Occipital lobe (tissue), 2 donors: ENCODE results near the gene USP9X. TPM values are rescaled to one million over a fixed set of nuclear protein-coding genes. Genes with fewer than 3 reads are reported as not detected.
A peak's percentile ranks its signal among the peaks of the same experiment; 100 is the strongest.
"Not testable (repeated sequence)": the region's sequence is repeated elsewhere in the genome, so short reads cannot be mapped to it uniquely, and the experiment has no call there.

Source experiments
- DNase-seq: peaks from one replicate; lab custom pipeline; 2025; lab: John Stamatoyannopoulos, UW
- total RNA-seq: library from RNA; depleted of rRNA; stranded (reverse); fragments of >200 nt; gene quantifications from one replicate; pipeline ENCODE4 v1.2.3, GENCODE V29; 2014

USP9X gene
- 196 TPM for total RNA-seq

- peak; percentile 82 for DNase-seq
Measured at GRCh38 chrX:41084893-41085511, at the start of gene USP9X. USP9X (plus strand) TSS chrX:41085445; CDS start chrX:41123629, 38,184 bp downstream.

- no peak for DNase-seq
Measured at GRCh38 chrX:41035582-41035981, 49.7 kb upstream of the USP9X start.

- no peak for DNase-seq
Measured at GRCh38 chrX:41036668-41037326, 48.4 kb upstream of the USP9X start.

- DNase-seq = no peak
Measured at GRCh38 chrX:41043196-41043595, 42.0 kb upstream of the USP9X start.

- no peak for DNase-seq
Measured at GRCh38 chrX:41043674-41044345, 41.4 kb upstream of the USP9X start.

- DNase-seq = no peak
Measured at GRCh38 chrX:41045960-41046567, 39.2 kb upstream of the USP9X start.

- no peak for DNase-seq
Measured at GRCh38 chrX:41047878-41048534, 37.2 kb upstream of the USP9X start.

- DNase-seq = no peak
Measured at GRCh38 chrX:41050359-41050758, 34.9 kb upstream of the USP9X start.

- DNase-seq = no peak
Measured at GRCh38 chrX:41051288-41051687, 34.0 kb upstream of the USP9X start.

- no peak for DNase-seq
Measured at GRCh38 chrX:41055740-41056139, 29.5 kb upstream of the USP9X start.

GRCh38 chrX:41063276-41063675 lies 22.0 kb upstream of the USP9X start:
- not testable (repeated sequence) for DNase-seq

GRCh38 chrX:41064018-41064417 lies 21.2 kb upstream of the USP9X start:
- no peak for DNase-seq

- DNase-seq = no peak
Measured at GRCh38 chrX:41066391-41066790, 18.9 kb upstream of the USP9X start.

GRCh38 chrX:41066969-41067368 lies 18.3 kb upstream of the USP9X start:
- DNase-seq = no peak

- no peak for DNase-seq
Measured at GRCh38 chrX:41067721-41068120, 17.5 kb upstream of the USP9X start.

- no peak for DNase-seq
Measured at GRCh38 chrX:41076742-41077141, 8.5 kb upstream of the USP9X start.

- no peak for DNase-seq
Measured at GRCh38 chrX:41081821-41082220, 3.4 kb upstream of the USP9X start.

- no peak for DNase-seq
Measured at GRCh38 chrX:41082783-41083182, 2.5 kb upstream of the USP9X start.

GRCh38 chrX:41084044-41084892 lies 977 bp upstream of the USP9X start:
- DNase-seq = peak; percentile 89

- DNase-seq = peak; percentile 44
Measured at GRCh38 chrX:41085512-41085877, 250 bp downstream of the USP9X start.
